Measurements from ENCODE around the gene SLC22A1. TPM values are rescaled to one million over a fixed set of nuclear protein-coding genes. Genes with fewer than 3 reads are reported as not detected.

Gene SLC22A1
- polyA plus RNA-seq, 2 donors = 0.13 to 0.43 TPM

- H3K27ac ChIP-seq (ENCODE audit: low read depth in 2 of 2, low read length in 1 of 2) = no peak overlapping the region
- WGBS, 2 donors = 80 to 85% methylated on average over 8 of the region's 8 CpGs
- H3K36me3 ChIP-seq (ENCODE audit: control insufficient read depth in 2 of 2, insufficient read depth in 2 of 2, low read length in 1 of 2) = peaks cover 0 to 2% of the 10 kb centered on the region in 2 donors
- H3K4me1 ChIP-seq (ENCODE audit: control insufficient read depth in 2 of 2, insufficient read depth in 2 of 2, low read length in 1 of 2) = peaks cover 0 to 2% of the 10 kb centered on the region in 2 donors
- H3K9me3 ChIP-seq (ENCODE audit: control insufficient read depth in 2 of 2, insufficient read depth in 1 of 2, low read depth in 1 of 2, low read length in 1 of 2) = no peaks in the 10 kb centered on the region
- no peak overlapping the region for H3K4me3 ChIP-seq (ENCODE audit: low read depth in 1 of 2, low read length in 2 of 2)
- H3K27me3 ChIP-seq (ENCODE audit: control insufficient read depth in 1 of 2, insufficient read depth in 2 of 2, low read length in 2 of 2) = no peaks in the 10 kb centered on the region
Observed at GRCh38 chr6:160142115-160142715, 20.6 kb downstream of the SLC22A1 start.

DNA sequence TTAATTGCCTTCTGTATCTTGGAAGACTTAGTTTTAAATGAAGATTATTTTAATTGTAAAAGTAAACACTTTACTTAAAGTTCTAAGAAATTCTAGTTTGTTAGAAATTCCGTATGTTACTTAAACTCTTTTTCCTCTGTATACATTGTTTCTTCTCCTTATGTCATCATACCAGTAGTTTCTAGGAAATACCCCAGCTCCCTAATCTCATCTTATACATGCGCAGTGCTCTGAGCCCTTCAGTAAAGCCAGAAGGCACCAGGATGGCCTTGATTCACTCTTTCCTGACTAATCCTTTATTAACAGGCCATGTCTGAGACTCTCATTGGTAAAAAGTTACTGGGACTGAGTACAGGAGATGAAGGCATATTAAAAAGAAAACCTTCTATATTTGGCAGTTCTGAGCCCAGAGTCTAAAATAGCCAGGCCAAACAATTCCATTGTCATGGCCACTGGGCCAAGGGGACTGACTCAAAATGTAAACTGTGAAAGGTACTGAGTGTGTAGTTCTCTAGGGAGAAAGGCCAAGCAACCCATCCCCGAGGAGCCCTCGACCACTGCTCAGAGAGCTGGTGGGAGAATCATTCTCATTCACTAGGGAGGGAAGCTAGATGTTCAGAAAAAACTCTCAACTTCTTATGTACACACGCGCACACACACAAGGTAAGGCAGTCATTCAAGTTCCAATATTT lies 25.0 kb downstream of the SLC22A1 start:
- no peak overlapping the region for H3K4me3 ChIP-seq (ENCODE audit: low read depth in 1 of 2, low read length in 2 of 2)
- no peaks in the 10 kb centered on the region for H3K27me3 ChIP-seq (ENCODE audit: control insufficient read depth in 1 of 2, insufficient read depth in 2 of 2, low read length in 2 of 2)
- 83 to 90% methylated on average over 6 of the region's 6 CpGs for WGBS, 2 donors
- H3K27ac ChIP-seq (ENCODE audit: low read depth in 2 of 2, low read length in 1 of 2) = peak overlapping the region in 1 of 2 donors; percentile 10
- H3K4me1 ChIP-seq (ENCODE audit: control insufficient read depth in 2 of 2, insufficient read depth in 2 of 2, low read length in 1 of 2) = peaks cover 0 to 3% of the 10 kb centered on the region in 2 donors
- H3K36me3 ChIP-seq (ENCODE audit: control insufficient read depth in 2 of 2, insufficient read depth in 2 of 2, low read length in 1 of 2) = peaks cover 0 to 2% of the 10 kb centered on the region in 2 donors
- H3K9me3 ChIP-seq (ENCODE audit: control insufficient read depth in 2 of 2, insufficient read depth in 1 of 2, low read depth in 1 of 2, low read length in 1 of 2) = no peaks in the 10 kb centered on the region

DNA sequence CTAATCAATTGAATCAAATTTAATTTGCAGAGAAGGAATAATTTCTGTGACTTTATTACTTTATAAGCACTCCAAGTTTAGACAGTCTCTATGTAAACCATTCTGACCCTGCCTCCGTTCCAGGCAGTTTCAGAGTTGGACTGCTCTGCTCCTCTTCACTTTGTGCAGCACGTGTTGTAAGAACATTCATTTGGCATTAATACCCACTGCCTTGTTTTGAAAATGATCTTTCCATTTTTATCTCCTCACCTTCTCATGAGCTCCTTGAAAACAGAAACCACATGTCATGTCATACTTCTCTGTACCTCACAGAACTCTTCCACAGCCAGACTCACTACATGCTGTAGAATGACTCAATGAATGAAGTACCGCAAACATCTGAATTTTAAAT lies 25.5 kb downstream of the SLC22A1 start:
- no peak overlapping the region for H3K4me3 ChIP-seq (ENCODE audit: low read depth in 1 of 2, low read length in 2 of 2)
- peaks cover 0 to 3% of the 10 kb centered on the region in 2 donors for H3K4me1 ChIP-seq (ENCODE audit: control insufficient read depth in 2 of 2, insufficient read depth in 2 of 2, low read length in 1 of 2)
- H3K9me3 ChIP-seq (ENCODE audit: control insufficient read depth in 2 of 2, insufficient read depth in 1 of 2, low read depth in 1 of 2, low read length in 1 of 2) = no peaks in the 10 kb centered on the region
- WGBS, 2 donors = 81 to 82% methylated on average over 3 of the region's 3 CpGs
- peaks cover 0 to 2% of the 10 kb centered on the region in 2 donors for H3K36me3 ChIP-seq (ENCODE audit: control insufficient read depth in 2 of 2, insufficient read depth in 2 of 2, low read length in 1 of 2)
- H3K27me3 ChIP-seq (ENCODE audit: control insufficient read depth in 1 of 2, insufficient read depth in 2 of 2, low read length in 2 of 2) = no peaks in the 10 kb centered on the region
- no peak overlapping the region for H3K27ac ChIP-seq (ENCODE audit: low read depth in 2 of 2, low read length in 1 of 2)

GRCh38 chr6:160154471-160154870 lies 32.9 kb downstream of the SLC22A1 start:
- peaks cover 0 to 2% of the 10 kb centered on the region in 2 donors for H3K36me3 ChIP-seq (ENCODE audit: control insufficient read depth in 2 of 2, insufficient read depth in 2 of 2, low read length in 1 of 2)
- H3K9me3 ChIP-seq (ENCODE audit: control insufficient read depth in 2 of 2, insufficient read depth in 1 of 2, low read depth in 1 of 2, low read length in 1 of 2) = no peaks in the 10 kb centered on the region
- no peak overlapping the region for H3K4me3 ChIP-seq (ENCODE audit: low read depth in 1 of 2, low read length in 2 of 2)
- 94 to 98% methylated on average over 3 of the region's 3 CpGs for WGBS, 2 donors
- H3K4me1 ChIP-seq (ENCODE audit: control insufficient read depth in 2 of 2, insufficient read depth in 2 of 2, low read length in 1 of 2) = no peaks in the 10 kb centered on the region
- H3K27me3 ChIP-seq (ENCODE audit: control insufficient read depth in 1 of 2, insufficient read depth in 2 of 2, low read length in 2 of 2) = no peaks in the 10 kb centered on the region
- H3K27ac ChIP-seq (ENCODE audit: low read depth in 2 of 2, low read length in 1 of 2) = no peak overlapping the region

DNA sequence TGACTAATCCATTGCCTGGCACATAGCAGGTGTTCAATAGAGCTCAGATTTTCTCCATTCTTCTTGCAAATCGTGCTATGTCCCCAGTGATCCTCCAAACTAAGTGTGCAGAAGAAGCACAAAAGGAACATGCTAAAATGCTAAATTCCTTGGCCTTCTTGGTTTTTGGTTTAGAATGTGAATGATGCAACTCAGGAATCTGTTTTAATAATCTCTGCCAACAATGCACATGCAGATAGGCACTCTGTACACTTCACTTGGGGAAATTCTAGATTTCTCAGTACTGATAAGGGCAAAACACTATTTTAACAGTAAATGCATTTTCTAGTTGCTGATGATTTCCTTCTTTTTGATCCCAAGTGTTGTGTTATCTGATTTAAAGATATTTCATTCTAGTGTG lies 35.2 kb downstream of the SLC22A1 start:
- H3K9me3 ChIP-seq (ENCODE audit: control insufficient read depth in 2 of 2, insufficient read depth in 1 of 2, low read depth in 1 of 2, low read length in 1 of 2) = no peaks in the 10 kb centered on the region
- no peaks in the 10 kb centered on the region for H3K27me3 ChIP-seq (ENCODE audit: control insufficient read depth in 1 of 2, insufficient read depth in 2 of 2, low read length in 2 of 2)
- no peak overlapping the region for H3K27ac ChIP-seq (ENCODE audit: low read depth in 2 of 2, low read length in 1 of 2)
- no peak overlapping the region for H3K4me3 ChIP-seq (ENCODE audit: low read depth in 1 of 2, low read length in 2 of 2)
- H3K4me1 ChIP-seq (ENCODE audit: control insufficient read depth in 2 of 2, insufficient read depth in 2 of 2, low read length in 1 of 2) = no peaks in the 10 kb centered on the region
- WGBS, 2 donors = 62 to 64% methylated on average over 1 of the region's 1 CpG
- peaks cover 0 to 2% of the 10 kb centered on the region in 2 donors for H3K36me3 ChIP-seq (ENCODE audit: control insufficient read depth in 2 of 2, insufficient read depth in 2 of 2, low read length in 1 of 2)

DNA sequence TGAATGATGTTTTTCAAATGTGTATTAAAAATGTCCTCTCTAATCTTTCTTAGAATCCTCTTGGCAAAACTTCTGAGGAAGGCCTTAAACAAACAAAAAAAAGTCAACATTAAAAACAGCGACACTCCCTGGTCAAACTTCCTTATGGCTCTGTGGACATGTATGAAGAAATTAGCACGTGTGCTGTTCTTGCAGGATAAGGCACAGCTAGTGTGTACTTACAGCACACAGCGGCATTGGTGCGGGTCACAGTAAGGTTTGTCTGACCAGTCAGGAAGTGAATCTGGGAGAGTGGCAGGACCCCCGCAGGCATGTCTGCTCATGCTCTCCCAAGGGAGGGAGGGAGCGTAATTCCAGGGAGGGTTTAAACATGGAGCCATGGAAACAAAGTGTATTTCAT lies 38.8 kb downstream of the SLC22A1 start:
- Histone ChIP-seq H3K27me3 (ENCODE audit: control insufficient read depth in 1 of 2, insufficient read depth in 2 of 2, low read length in 2 of 2) (no peaks in the 10 kb centered on the region), H3K4me1 (ENCODE audit: control insufficient read depth in 2 of 2, insufficient read depth in 2 of 2, low read length in 1 of 2) (no peaks in the 10 kb centered on the region), H3K27ac (ENCODE audit: low read depth in 2 of 2, low read length in 1 of 2) (no peak overlapping the region), H3K36me3 (ENCODE audit: control insufficient read depth in 2 of 2, insufficient read depth in 2 of 2, low read length in 1 of 2) (no peaks in the 10 kb centered on the region), H3K9me3 (ENCODE audit: control insufficient read depth in 2 of 2, insufficient read depth in 1 of 2, low read depth in 1 of 2, low read length in 1 of 2) (no peaks in the 10 kb centered on the region), H3K4me3 (ENCODE audit: low read depth in 1 of 2, low read length in 2 of 2) (no peak overlapping the region)
- 52 to 56% methylated on average over 6 of the region's 6 CpGs for WGBS, 2 donors

- Histone ChIP-seq H3K9me3 (ENCODE audit: control insufficient read depth in 2 of 2, insufficient read depth in 1 of 2, low read depth in 1 of 2, low read length in 1 of 2) (no peaks in the 10 kb centered on the region), H3K4me1 (ENCODE audit: control insufficient read depth in 2 of 2, insufficient read depth in 2 of 2, low read length in 1 of 2) (no peaks in the 10 kb centered on the region), H3K36me3 (ENCODE audit: control insufficient read depth in 2 of 2, insufficient read depth in 2 of 2, low read length in 1 of 2) (no peaks in the 10 kb centered on the region), H3K27ac (ENCODE audit: low read depth in 2 of 2, low read length in 1 of 2) (no peak overlapping the region), H3K4me3 (ENCODE audit: low read depth in 1 of 2, low read length in 2 of 2) (no peak overlapping the region), H3K27me3 (ENCODE audit: control insufficient read depth in 1 of 2, insufficient read depth in 2 of 2, low read length in 2 of 2) (no peaks in the 10 kb centered on the region)
- 86 to 87% methylated on average over 15 of the region's 15 CpGs for WGBS, 2 donors
Observed at GRCh38 chr6:160160929-160161646, 39.5 kb downstream of the SLC22A1 start.

DNA sequence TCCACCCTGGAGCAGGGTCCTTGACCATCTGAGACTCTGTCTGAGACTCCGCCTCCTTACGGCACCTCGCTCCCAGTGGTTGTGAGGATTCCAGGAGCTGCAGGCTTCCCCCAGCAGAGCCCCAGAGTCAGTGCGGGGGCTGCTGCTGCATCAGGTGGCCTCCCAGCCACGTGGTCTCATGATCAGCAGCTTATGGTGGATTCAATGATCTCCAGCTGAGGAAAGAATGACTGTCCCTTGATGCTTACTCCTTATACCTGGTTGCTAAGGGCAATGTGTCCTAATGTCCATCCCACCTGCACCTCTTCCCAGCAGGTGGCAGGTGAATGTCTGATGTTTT lies 40.0 kb downstream of the SLC22A1 start:
- H3K27ac ChIP-seq (ENCODE audit: low read depth in 2 of 2, low read length in 1 of 2) = no peak overlapping the region
- H3K9me3 ChIP-seq (ENCODE audit: control insufficient read depth in 2 of 2, insufficient read depth in 1 of 2, low read depth in 1 of 2, low read length in 1 of 2) = peaks cover 0 to 3% of the 10 kb centered on the region in 2 donors
- H3K36me3 ChIP-seq (ENCODE audit: control insufficient read depth in 2 of 2, insufficient read depth in 2 of 2, low read length in 1 of 2) = no peaks in the 10 kb centered on the region
- no peaks in the 10 kb centered on the region for H3K4me1 ChIP-seq (ENCODE audit: control insufficient read depth in 2 of 2, insufficient read depth in 2 of 2, low read length in 1 of 2)
- 80 to 82% methylated on average over 5 of the region's 5 CpGs for WGBS, 2 donors
- H3K27me3 ChIP-seq (ENCODE audit: control insufficient read depth in 1 of 2, insufficient read depth in 2 of 2, low read length in 2 of 2) = no peaks in the 10 kb centered on the region
- H3K4me3 ChIP-seq (ENCODE audit: low read depth in 1 of 2, low read length in 2 of 2) = no peak overlapping the region

- Histone ChIP-seq H3K4me1 (ENCODE audit: control insufficient read depth in 2 of 2, insufficient read depth in 2 of 2, low read length in 1 of 2) (no peaks in the 10 kb centered on the region), H3K27me3 (ENCODE audit: control insufficient read depth in 1 of 2, insufficient read depth in 2 of 2, low read length in 2 of 2) (no peaks in the 10 kb centered on the region), H3K27ac (ENCODE audit: low read depth in 2 of 2, low read length in 1 of 2) (no peak overlapping the region), H3K36me3 (ENCODE audit: control insufficient read depth in 2 of 2, insufficient read depth in 2 of 2, low read length in 1 of 2) (no peaks in the 10 kb centered on the region), H3K9me3 (ENCODE audit: control insufficient read depth in 2 of 2, insufficient read depth in 1 of 2, low read depth in 1 of 2, low read length in 1 of 2) (peaks cover 0 to 3% of the 10 kb centered on the region in 2 donors), H3K4me3 (ENCODE audit: low read depth in 1 of 2, low read length in 2 of 2) (no peak overlapping the region)
- WGBS, 2 donors = 69 to 70% methylated on average over 5 of the region's 5 CpGs
Observed at GRCh38 chr6:160162030-160162566, 40.5 kb downstream of the SLC22A1 start.
